MM.1S (cell line): ENCODE data around the gene MTFR1L.

Experiments used
- EZH2 ChIP-seq: fragments of 300-600 bp; sonication (generic); optimal IDR thresholded peaks from 2 replicates; pipeline ENCODE3; 2017; ENCODE audit warnings: low read depth, mild to moderate bottlenecking, antibody characterized with exemption, low read length, mixed read lengths
- EZH2phosphoT487 ChIP-seq: fragments of 300-600 bp; sonication (generic); IDR thresholded peaks from 2 replicates; pipeline ENCODE4 v1.6.1; 2018; ENCODE audit warnings: antibody characterized with exemption, low read length
- TF ChIP-seq, protein P1 (sequence below): fragments of 300-600 bp; sonication (generic); IDR thresholded peaks from 2 replicates; pipeline ENCODE4 v1.5.1; 2016; ENCODE audit warnings: antibody characterized with exemption, low read length, mixed read lengths

DNA sequence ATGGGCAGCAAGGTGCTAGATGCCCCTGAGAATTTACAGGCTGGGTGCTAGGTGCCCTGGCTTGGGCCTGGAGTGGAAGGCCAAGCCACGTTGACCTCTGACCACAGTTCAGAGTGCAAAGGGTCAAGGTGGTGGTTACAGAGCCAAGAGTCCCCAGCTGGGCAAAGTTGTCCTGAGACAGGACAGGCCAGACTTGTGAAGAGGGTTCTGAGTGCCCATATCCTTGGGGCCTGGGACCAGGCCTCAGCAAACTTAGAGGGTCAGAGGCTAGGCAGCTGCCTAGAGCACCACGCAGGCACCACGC lies 38.7 kb upstream of the MTFR1L start:
- TF ChIP-seq, protein P1, sequence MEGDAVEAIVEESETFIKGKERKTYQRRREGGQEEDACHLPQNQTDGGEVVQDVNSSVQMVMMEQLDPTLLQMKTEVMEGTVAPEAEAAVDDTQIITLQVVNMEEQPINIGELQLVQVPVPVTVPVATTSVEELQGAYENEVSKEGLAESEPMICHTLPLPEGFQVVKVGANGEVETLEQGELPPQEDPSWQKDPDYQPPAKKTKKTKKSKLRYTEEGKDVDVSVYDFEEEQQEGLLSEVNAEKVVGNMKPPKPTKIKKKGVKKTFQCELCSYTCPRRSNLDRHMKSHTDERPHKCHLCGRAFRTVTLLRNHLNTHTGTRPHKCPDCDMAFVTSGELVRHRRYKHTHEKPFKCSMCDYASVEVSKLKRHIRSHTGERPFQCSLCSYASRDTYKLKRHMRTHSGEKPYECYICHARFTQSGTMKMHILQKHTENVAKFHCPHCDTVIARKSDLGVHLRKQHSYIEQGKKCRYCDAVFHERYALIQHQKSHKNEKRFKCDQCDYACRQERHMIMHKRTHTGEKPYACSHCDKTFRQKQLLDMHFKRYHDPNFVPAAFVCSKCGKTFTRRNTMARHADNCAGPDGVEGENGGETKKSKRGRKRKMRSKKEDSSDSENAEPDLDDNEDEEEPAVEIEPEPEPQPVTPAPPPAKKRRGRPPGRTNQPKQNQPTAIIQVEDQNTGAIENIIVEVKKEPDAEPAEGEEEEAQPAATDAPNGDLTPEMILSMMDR = no peak
- no peak for TF ChIP-seq EZH2
- TF ChIP-seq EZH2phosphoT487 = no peak
